ENCODE results near the gene FAM186B. TPM values are rescaled to one million over a fixed set of nuclear protein-coding genes. Genes with fewer than 3 reads are reported as not detected.
A peak's percentile ranks its signal among the peaks of the same experiment; 100 is the strongest.

The FAM186B gene
- total RNA-seq, 1 experiment from 2014 or later = 0.40 TPM

DNA sequence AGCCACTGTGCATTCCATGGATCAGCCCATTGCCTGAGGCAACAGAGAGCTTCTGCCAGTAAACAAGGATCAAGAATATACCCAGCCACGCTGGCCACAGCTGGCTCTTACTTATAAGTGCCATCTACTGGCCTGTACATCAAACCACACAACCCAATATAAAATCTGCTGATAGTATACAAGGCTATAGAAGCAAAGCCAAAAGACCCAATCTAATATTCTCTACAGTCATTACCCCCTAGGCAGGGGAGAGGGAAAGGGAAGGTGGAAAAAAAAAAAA, 4.4 kb upstream of the FAM186B start:
- DNase-seq (ENCODE audit: low read depth) = no peak

GRCh38 chr12:49609059-49609874, 3.8 kb upstream of the FAM186B start:
- DNase-seq (ENCODE audit: low read depth) = no peak

- no peak for DNase-seq (ENCODE audit: low read depth)
These were observed 583 bp downstream of the FAM186B start for GRCh38 chr12:49604856-49605255.

- DNase-seq (ENCODE audit: low read depth) = no peak
These were observed 1.7 kb downstream of the FAM186B start for GRCh38 chr12:49603721-49604120.

DNA sequence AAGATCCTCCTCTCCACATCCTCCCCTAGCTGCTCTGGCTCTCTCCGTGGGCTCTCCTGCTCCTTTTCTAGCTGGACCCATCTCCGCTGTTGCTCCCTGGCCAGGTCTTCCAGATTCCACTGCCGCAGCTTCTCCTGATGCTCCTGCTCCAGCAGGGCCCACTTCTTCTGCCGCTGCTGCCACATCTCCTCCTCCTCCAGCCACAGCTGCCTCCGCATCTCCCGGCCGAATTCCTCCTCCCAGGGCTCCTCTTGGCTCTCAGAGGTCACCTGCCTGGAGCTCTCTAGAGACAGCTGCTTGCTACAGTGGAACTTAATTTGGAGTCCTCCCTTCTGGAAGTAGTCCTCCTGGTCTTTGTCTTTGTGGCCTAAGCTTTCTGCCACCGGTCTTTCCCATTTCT, 5.5 kb downstream of the FAM186B start:
- DNase-seq (ENCODE audit: low read depth) = no peak

- no peak for DNase-seq (ENCODE audit: low read depth)
These were observed 6.9 kb downstream of the FAM186B start for GRCh38 chr12:49598527-49598926.

DNA sequence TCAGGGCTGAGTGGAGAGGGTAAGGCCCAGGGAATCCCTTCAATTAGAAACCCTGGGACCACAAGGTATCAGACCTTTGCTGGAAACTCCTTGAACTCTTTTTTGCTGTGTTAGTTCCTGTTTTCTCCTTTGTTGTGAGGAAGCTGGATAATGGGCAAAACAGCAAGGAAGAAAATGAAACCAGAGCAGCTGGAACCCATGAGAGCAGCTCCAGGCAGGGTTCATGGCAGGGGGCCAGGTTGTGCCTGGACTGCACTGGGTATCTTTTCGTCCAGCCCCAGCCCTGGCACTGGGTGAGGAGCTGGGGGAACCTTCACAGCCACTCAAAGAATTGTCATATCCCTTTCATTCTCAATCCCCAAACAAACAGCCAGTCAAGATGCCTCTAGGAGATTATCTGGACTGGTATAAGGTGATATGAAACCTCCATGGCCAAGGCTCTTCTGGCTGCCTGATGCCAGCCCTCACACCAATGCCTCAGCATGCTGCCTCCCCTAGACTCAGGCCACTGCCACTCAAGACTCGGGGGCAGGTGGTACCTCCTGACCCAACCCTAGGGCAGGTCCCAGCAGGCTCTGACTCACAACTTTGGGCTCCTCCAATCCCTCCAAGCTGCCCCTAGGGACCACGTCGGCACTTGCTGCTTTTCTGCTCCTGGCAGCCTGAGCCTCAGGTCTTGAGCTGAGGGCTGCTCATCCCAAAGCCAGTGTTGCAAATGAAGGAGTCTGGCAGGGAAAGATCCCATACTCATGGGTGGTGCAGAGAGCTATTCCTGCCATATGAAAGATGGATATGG, 16.5 kb downstream of the FAM186B start:
- peak; percentile 82 for DNase-seq (ENCODE audit: low read depth)

DNA sequence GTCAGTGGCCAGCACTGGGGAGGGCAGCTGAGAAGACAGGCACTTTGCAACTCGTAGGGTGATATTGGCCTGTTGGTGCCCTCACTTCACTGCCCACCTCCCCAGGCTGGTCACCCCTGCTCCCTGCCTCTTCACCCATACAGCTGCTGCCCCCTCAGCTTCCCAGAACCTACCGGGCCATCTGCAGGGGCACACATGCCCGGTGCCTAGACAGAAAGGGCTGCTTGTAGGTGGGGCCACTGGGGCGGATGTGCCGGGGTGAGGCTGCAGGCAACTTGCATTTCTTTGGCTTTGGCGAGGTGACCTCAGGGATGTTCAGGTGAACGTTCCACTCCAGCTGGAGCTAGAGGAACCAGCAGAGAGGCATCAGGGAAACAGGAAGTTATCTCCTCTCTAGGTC, 17.2 kb downstream of the FAM186B start:
- DNase-seq (ENCODE audit: low read depth) = no peak

GRCh38 chr12:49587174-49587908, 18.1 kb downstream of the FAM186B start:
- DNase-seq (ENCODE audit: low read depth) = no peak

- no peak for DNase-seq (ENCODE audit: low read depth)
These were observed 19.7 kb downstream of the FAM186B start for GRCh38 chr12:49585477-49586459.

DNA sequence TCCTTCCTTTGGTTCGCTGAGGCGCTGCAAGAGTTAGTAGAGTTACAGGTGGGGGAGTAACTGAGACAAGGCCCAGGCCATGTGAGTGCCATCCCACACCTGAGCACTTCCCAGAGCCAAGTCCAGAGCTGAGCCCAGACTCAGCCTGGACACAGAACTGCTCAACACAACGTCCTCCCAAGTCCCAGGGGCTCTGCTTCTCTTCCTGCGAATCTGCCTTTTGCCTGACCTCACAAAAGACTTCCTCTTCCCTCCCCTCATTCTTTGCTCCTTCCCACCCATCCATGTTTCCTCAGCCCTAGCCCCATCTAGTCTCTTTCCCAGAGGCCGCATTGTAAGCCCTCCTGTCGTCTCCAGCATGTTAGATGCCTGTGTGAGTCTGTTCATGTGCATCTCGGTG, 20.8 kb downstream of the FAM186B start:
- DNase-seq (ENCODE audit: low read depth) = no peak

DNA sequence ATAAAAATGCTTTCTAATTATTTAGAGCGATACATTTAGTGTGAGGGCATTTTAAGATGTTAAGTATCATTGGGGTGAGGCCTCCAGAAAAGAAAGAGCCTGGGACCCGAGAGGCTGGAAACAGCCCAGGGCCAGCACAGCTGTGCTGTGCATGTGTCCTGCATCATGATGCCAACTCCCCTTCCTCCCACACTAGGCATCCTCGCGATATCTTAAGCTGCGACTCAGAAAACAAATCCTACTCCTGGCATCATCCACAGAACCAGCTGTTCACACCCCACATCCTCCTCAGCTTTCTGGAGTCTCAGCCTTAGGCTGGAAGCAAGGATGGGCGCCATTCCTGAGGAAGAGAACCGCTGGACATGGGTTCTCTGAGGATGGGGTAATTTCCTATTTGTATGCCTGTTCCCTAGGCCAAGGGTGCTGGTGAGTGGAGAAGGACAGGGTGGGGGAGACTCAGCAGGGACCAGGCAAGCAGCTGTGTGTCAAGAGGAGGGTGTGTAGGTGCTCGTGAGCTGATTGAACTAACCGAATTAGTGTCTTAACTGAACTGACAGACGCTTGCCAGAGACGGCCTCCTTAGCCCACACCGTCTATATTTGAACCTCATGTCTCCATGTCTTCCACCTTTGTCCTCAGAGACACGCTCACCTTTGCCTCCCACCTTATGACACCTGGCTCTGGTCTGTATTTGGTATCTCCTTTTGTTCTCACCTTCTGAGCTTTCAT, 21.9 kb downstream of the FAM186B start:
- DNase-seq (ENCODE audit: low read depth) = peak; percentile 86

GRCh38 chr12:49582850-49583249, 22.6 kb downstream of the FAM186B start:
- DNase-seq (ENCODE audit: low read depth) = no peak

DNA sequence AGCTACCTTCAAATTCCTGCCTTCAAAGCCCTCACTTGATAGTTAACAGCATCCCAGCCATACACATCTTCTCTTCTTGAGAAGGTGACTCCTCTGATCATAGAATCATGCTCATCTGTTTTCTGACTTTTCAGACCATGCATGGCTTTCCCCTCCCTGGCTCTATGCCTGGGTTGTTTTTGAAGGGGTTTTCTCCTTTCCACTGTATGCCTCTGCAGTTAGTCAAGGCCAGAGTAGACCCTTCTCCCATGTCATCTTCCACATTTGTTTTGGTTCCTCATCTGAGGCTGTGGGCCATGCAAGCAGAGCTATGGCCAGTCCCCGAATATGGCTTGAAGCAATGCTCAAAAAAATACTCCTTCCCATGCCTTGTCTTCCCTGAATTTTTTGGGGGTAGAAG, 23.2 kb downstream of the FAM186B start:
- DNase-seq (ENCODE audit: low read depth) = no peak

DNA sequence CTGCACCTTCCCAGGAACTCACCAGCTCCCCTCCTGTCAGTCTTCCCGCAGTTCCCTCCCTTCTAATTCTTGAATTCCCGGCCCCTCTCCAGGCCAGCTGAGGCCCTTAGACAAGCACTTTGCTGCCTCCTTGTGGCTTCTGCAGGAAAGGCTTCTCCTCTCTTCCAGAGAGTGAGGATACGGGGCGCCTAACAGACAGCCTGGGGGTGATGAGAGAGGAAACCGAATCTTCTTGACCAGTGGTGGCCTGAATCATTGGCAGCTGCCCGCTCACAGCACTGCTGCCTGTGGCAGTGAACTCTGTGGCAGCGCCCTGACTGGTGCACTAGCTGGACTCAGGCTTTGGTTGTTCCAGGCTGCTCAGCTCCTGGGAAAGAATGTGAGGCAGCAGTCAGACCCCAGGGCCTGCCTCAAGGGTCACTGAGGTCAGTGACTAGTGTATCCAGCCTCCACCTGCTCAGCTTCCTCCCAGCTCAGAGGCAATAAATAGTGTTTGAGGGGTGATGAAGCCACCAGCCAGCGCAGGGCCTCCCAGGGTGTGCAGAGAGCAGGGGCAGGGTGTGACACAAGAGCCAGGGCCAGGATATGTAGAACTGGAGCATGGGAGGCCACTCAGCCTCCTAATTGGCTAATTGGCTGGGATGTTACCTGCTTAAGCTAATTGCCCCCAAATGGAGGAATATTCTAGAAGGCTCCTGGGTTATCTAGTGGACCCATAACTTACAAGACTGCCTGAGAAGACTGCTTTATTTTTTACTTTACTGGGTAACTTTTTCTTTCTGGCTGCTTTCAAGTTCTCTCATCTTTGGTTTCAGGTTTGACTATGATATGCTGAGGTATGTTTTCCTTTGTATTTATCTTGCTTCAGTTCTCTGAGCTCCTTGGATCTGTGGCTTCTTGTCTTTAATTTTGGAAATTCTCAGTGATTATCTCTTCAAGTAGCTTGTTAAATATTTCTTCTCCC, 24.6 kb downstream of the FAM186B start:
- peak; percentile 96 for DNase-seq (ENCODE audit: low read depth)

DNA sequence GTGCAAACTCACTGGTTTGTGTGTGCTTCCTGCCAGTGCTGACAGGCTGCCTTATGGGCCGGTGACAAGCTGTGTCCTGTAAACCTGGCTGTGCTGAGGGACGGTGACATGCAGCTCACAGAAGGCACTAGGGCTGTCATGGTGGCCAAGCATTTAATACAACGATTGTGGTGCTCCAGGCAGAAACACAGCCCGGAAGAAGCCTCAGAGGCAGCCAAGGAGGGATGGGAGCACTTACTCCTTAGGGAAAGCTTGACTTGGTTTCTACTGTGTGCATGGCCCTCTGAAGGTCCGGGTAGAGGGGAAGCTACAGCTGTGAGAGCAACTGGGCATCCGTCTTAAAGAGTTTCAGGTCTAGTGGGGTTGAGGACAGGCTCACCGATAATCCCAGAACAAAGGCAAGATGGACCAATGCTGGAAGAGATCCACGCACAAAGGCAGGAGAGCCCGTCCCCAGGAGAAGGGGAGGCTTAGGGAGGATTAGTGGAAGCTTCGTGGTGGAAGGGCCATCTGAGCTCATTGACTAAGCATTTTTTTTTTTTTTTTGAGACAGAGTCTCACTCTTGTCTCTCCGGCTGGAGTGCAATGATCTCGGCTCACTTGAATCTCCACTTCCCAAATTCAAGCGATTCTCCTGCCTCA, 26.8 kb downstream of the FAM186B start:
- DNase-seq (ENCODE audit: low read depth) = no peak

GRCh38 chr12:49577589-49578315, 27.7 kb downstream of the FAM186B start:
- no peak for DNase-seq (ENCODE audit: low read depth)
